ENCODE data around the gene EIF5A. TPM values are rescaled to one million over a fixed set of nuclear protein-coding genes. Genes with fewer than 3 reads are reported as not detected.
A peak's percentile ranks its signal among the peaks of the same experiment; 100 is the strongest.

Gene EIF5A
- total and polyA plus RNA-seq, 12 donors = 110 to 666 (median 342) TPM

GRCh38 chr17:7279448-7279847 is 28.0 kb upstream of the EIF5A start:
- Histone ChIP-seq H3K4me1 (replicated peaks in 1 of 2) (peaks cover 18 to 21% of the 10 kb centered on the region in 2 donors), H3K9me3 (replicated peaks in 1 of 3) (no peaks in the 10 kb centered on the region), H3K36me3 (replicated peaks in 1 of 2) (no peaks in the 10 kb centered on the region), H3K27me3 (no peaks in the 10 kb centered on the region), H3K27ac (no peak overlapping the region), H3K4me3 (no peak overlapping the region)
- intact Hi-C loops (cut with DNase I) = no loop called here
- no peak for DNase-seq
- WGBS, 4 donors = 74 to 84% (median 79%) methylated on average over 8 of the region's 8 CpGs
- TF ChIP-seq POLR2A (IDR thresholded peaks at IDR 0.05) (no peak), CTCF (IDR thresholded peaks at IDR 0.05) (no peak)

- Histone ChIP-seq H3K9me3 (replicated peaks in 1 of 3) (no peaks in the 10 kb centered on the region), H3K4me1 (replicated peaks in 1 of 2) (peaks cover 18 to 21% of the 10 kb centered on the region in 2 donors), H3K27ac (peak overlapping the region; percentile 60 to 92 (median 85)), H3K4me3 (peak overlapping the region in 2 of 4 donors; percentile 5 to 59), H3K27me3 (no peaks in the 10 kb centered on the region), H3K36me3 (replicated peaks in 1 of 2) (no peaks in the 10 kb centered on the region)
- WGBS, 4 donors = 0 to 3% (median 1%) methylated on average over 13 to 29 of the region's 29 CpGs
- DNase-seq = peak; percentile 83 to 92 (median 87)
- peak in 1 of 2 donors; percentile 9 for TF ChIP-seq POLR2A (IDR thresholded peaks at IDR 0.05)
- peak; percentile 85 to 99 (median 96) for TF ChIP-seq CTCF (IDR thresholded peaks at IDR 0.05)
- intact Hi-C loops (cut with DNase I) = loop anchor here in 1 of 2 donors (2.0 to 5.0 kb wide), 2 partner anchors 16 to 62 kb away; no protein-coding TSS in a partner anchor
Measured at GRCh38 chr17:7280519-7281073, 26.8 kb upstream of the EIF5A start.

GRCh38 chr17:7281074-7281952 is 26.1 kb upstream of the EIF5A start, which contains the start of gene SLC2A4:
Gene SLC2A4, plus strand, starts transcription at chr17:7281718. Its CDS starts 217 bp downstream, at chr17:7281935.
- Histone ChIP-seq H3K4me1 (replicated peaks in 1 of 2) (peaks cover 18 to 21% of the 10 kb centered on the region in 2 donors), H3K27me3 (no peaks in the 10 kb centered on the region), H3K9me3 (replicated peaks in 1 of 3) (no peaks in the 10 kb centered on the region), H3K4me3 (peak within 1 kb of the TSS in 3 of 4 donors; percentile 23 to 59 (median 36)), H3K36me3 (replicated peaks in 1 of 2) (no peaks in the 10 kb centered on the region), H3K27ac (peak within 1 kb of the TSS; percentile 60 to 92 (median 85))
- intact Hi-C loops (cut with DNase I) = loop anchor here in 1 of 2 donors (2.0 to 5.0 kb wide), 2 partner anchors 15 to 61 kb away; no protein-coding TSS in a partner anchor
- peak; percentile 95 to 98 (median 97) for DNase-seq
- 0 to 1% (median 0%) methylated on average over 17 to 71 of the region's 71 CpGs for WGBS, 4 donors
- peak in 1 of 2 donors; percentile 52 for TF ChIP-seq POLR2A (IDR thresholded peaks at IDR 0.05)
- TF ChIP-seq CTCF (IDR thresholded peaks at IDR 0.05) = peak in 1 of 6 experiments; percentile 31

All from adrenal gland (tissue), 12 donors.